ENCODE measurements around the gene TRAF7. TPM values are rescaled to one million over a fixed set of nuclear protein-coding genes. Genes with fewer than 3 reads are reported as not detected.
A peak's percentile ranks its signal among the peaks of the same experiment; 100 is the strongest.

Gene TRAF7
- total RNA-seq, 2 experiments from 2014 or later: 74.8 to 80.2 TPM

GRCh38 chr16:2152695-2153506, 2.7 kb upstream of the TRAF7 start:
- H3K4me3 Mint-ChIP-seq: peak overlapping the region; percentile 86

DNA sequence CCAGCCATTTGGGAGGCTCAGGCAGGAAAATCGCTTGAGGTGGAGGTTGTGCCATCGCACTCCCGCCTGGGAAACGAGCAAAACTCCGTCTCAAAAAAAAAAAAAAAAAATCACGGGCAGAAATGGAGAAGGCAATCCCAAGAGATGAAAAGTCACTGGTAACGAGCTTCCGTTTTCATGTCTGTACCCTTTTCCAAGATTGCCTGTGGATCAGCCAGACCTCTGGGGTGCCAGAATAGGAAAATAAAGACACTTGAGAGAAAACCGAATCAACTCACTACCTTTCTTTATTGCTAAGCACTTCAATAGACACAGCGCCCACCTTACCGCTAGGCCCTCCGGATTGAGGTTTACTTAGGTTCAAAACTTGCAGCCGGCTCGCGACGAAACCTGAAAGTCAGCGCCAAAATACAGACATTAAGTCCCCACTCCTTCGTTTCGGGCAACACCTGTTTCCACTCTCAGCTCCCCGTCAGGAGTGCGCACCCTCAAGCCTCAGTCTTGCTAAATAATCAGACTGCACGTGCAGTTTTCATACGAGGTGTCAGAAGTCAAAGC, 970 bp upstream of the TRAF7 start:
- peak overlapping the region; percentile 89 for H3K27ac Mint-ChIP-seq
- CTCF ChIA-PET: interaction anchor here (0.7 to 3.6 kb wide), 6 partner anchors 9 to 147 kb away, joined by 3 to 25 read pairs (median 4); partner anchors contain the start of gene TSC2
- peak overlapping the region; percentile 86 for H3K4me3 Mint-ChIP-seq
- peaks cover 47% of the 10 kb centered on the region for H3K36me3 Mint-ChIP-seq (ENCODE audit: low read depth)
- no peak for TF ChIP-seq CTCF (IDR thresholded peaks at IDR 0.05)
- DNase-seq (no peak), ATAC-seq (no peak)
- intact Hi-C loops (cut with micrococcal nuclease): no loop called here
- H3K9me3 Mint-ChIP-seq: no peaks in the 10 kb centered on the region
- POLR2A ChIA-PET: interaction anchor here (0.6 to 7.3 kb wide), 63 partner anchors 9 to 748 kb away, joined by 3 to 95 read pairs (median 5); partner anchors contain the start of genes AMDHD2, BRICD5, CEMP1 and DNASE1L2
- peaks cover 36% of the 10 kb centered on the region for H3K4me1 Mint-ChIP-seq (ENCODE audit: low read depth)
- H3K27me3 Mint-ChIP-seq: no peaks in the 10 kb centered on the region

More at GRCh38 chr16:2152695-2153506, 2.7 kb upstream of the TRAF7 start:
- Mint-ChIP-seq H3K36me3 (ENCODE audit: low read depth) (peaks cover 47% of the 10 kb centered on the region), H3K27me3 (no peaks in the 10 kb centered on the region), H3K27ac (peak overlapping the region; percentile 89), H3K4me1 (ENCODE audit: low read depth) (peaks cover 33% of the 10 kb centered on the region), H3K9me3 (no peaks in the 10 kb centered on the region)
- ATAC-seq (no peak), DNase-seq (peak; percentile 41)
- no peak for TF ChIP-seq CTCF (IDR thresholded peaks at IDR 0.05)
- intact Hi-C loops (cut with micrococcal nuclease): no loop called here
- ChIA-PET CTCF (interaction anchor here (0.7 to 4.2 kb wide), 4 partner anchors 12 to 150 kb away, joined by 3 to 25 read pairs (median 13); partner anchors contain the start of gene PGP), POLR2A (interaction anchor here (0.6 to 7.3 kb wide), 28 partner anchors 8 to 599 kb away, joined by 3 to 95 read pairs (median 6); partner anchors contain the start of genes AMDHD2, BRICD5, CEMP1 and ECI1)

- Mint-ChIP-seq H3K27ac (peak overlapping the region; percentile 89), H3K36me3 (ENCODE audit: low read depth) (peaks cover 45% of the 10 kb centered on the region), H3K4me1 (ENCODE audit: low read depth) (peaks cover 28% of the 10 kb centered on the region), H3K9me3 (no peaks in the 10 kb centered on the region), H3K27me3 (no peaks in the 10 kb centered on the region), H3K4me3 (peak overlapping the region; percentile 86)
- DNase-seq (no peak), ATAC-seq (no peak)
- TF ChIP-seq CTCF (IDR thresholded peaks at IDR 0.05): no peak
- intact Hi-C loops (cut with micrococcal nuclease): no loop called here
- POLR2A ChIA-PET: interaction anchor here (0.6 to 7.3 kb wide), 37 partner anchors 7 to 383 kb away, joined by 3 to 95 read pairs (median 6); partner anchors contain the start of genes BRICD5, E4F1, ECI1 and EME2
- CTCF ChIA-PET: interaction anchor here (0.7 to 3.6 kb wide), 7 partner anchors 16 to 192 kb away, joined by 3 to 25 read pairs (median 3); partner anchors contain the start of genes PGP, RPS2 and TSC2
Observed at GRCh38 chr16:2155977-2156848, 631 bp downstream of the TRAF7 start.

- intact Hi-C loops (cut with micrococcal nuclease): no loop called here
Observed at GRCh38 chr16:2156849-2157224, 1.3 kb downstream of the TRAF7 start.

More at GRCh38 chr16:2156849-2157224, 1.3 kb downstream of the TRAF7 start:
- peak overlapping the region; percentile 86 for H3K4me3 Mint-ChIP-seq
- ChIA-PET CTCF (interaction anchor here (2.0 to 3.6 kb wide), 2 partner anchors 16 to 38 kb away, joined by 7 to 25 read pairs; no protein-coding TSS in a partner anchor), POLR2A (interaction anchor here (0.8 to 7.3 kb wide), 7 partner anchors 17 to 170 kb away, joined by 3 to 95 read pairs (median 21); partner anchors contain the start of genes BRICD5, GFER, MLST8 and SYNGR3)
- DNase-seq (no peak), ATAC-seq (no peak)
- no peaks in the 10 kb centered on the region for H3K9me3 Mint-ChIP-seq
- TF ChIP-seq CTCF (IDR thresholded peaks at IDR 0.05): no peak
- peaks cover 23% of the 10 kb centered on the region for H3K4me1 Mint-ChIP-seq (ENCODE audit: low read depth)
- no peaks in the 10 kb centered on the region for H3K27me3 Mint-ChIP-seq
- H3K27ac Mint-ChIP-seq: peak overlapping the region; percentile 54
- H3K36me3 Mint-ChIP-seq (ENCODE audit: low read depth): peaks cover 40% of the 10 kb centered on the region
